ENCODE results near the gene ASPHD2. TPM values are rescaled to one million over a fixed set of nuclear protein-coding genes. Genes with fewer than 3 reads are reported as not detected.
A peak's percentile ranks its signal among the peaks of the same experiment; 100 is the strongest.
"Not testable (repeated sequence)": the region's sequence is repeated elsewhere in the genome, so short reads cannot be mapped to it uniquely, and the experiment has no call there.

Gene ASPHD2
- total RNA-seq = 0.12 TPM
- long read RNA-seq, partial matches to known transcripts = 2 of 2 reads
- long read RNA-seq, other reads (novel, unspliced or antisense) = 0 of 2 reads

GRCh38 chr22:26428515-26429457 lies at the start of gene ASPHD2:
ASPHD2 (plus strand) TSS chr22:26429260; CDS start chr22:26433616, 4,356 bp downstream.
- DNase-seq = peak; percentile 77
- ATAC-seq = peak; percentile 89
- intact Hi-C loops (cut with micrococcal nuclease) = no loop called here

- ATAC-seq = no peak
- intact Hi-C loops (cut with micrococcal nuclease) = no loop called here
- DNase-seq = no peak
Measured at GRCh38 chr22:26380072-26380830, 48.8 kb upstream of the ASPHD2 start.

- DNase-seq (no peak), ATAC-seq (no peak)
- intact Hi-C loops (cut with micrococcal nuclease) = no loop called here
Measured at GRCh38 chr22:26382782-26383181, 46.3 kb upstream of the ASPHD2 start.

- no peak for ATAC-seq
- intact Hi-C loops (cut with micrococcal nuclease) = no loop called here
- no peak for DNase-seq
Measured at GRCh38 chr22:26383968-26384556, 45.0 kb upstream of the ASPHD2 start.

- intact Hi-C loops (cut with micrococcal nuclease) = no loop called here
- DNase-seq (no peak), ATAC-seq (no peak)
Measured at GRCh38 chr22:26385164-26385563, 43.9 kb upstream of the ASPHD2 start.

GRCh38 chr22:26389125-26389524 lies 39.9 kb upstream of the ASPHD2 start:
- DNase-seq = no peak
- intact Hi-C loops (cut with micrococcal nuclease) = no loop called here

GRCh38 chr22:26391091-26391490 lies 38.0 kb upstream of the ASPHD2 start:
- intact Hi-C loops (cut with micrococcal nuclease) = no loop called here
- no peak for ATAC-seq
- no peak for DNase-seq

More at GRCh38 chr22:26389125-26389524, 39.9 kb upstream of the ASPHD2 start:
- ATAC-seq = no peak

GRCh38 chr22:26391623-26392022 lies 37.4 kb upstream of the ASPHD2 start:
- intact Hi-C loops (cut with micrococcal nuclease) = no loop called here
- DNase-seq (no peak), ATAC-seq (no peak)

GRCh38 chr22:26393929-26394328 lies 35.1 kb upstream of the ASPHD2 start:
- intact Hi-C loops (cut with micrococcal nuclease) = no loop called here

GRCh38 chr22:26394777-26395176 lies 34.3 kb upstream of the ASPHD2 start:
- DNase-seq = no peak
- intact Hi-C loops (cut with micrococcal nuclease) = no loop called here

More at GRCh38 chr22:26393929-26394328, 35.1 kb upstream of the ASPHD2 start:
- no peak for ATAC-seq
- no peak for DNase-seq

GRCh38 chr22:26395926-26396325 lies 33.1 kb upstream of the ASPHD2 start:
- no peak for DNase-seq
- intact Hi-C loops (cut with micrococcal nuclease) = no loop called here
- no peak for ATAC-seq

More at GRCh38 chr22:26394777-26395176, 34.3 kb upstream of the ASPHD2 start:
- no peak for ATAC-seq

- intact Hi-C loops (cut with micrococcal nuclease) = no loop called here
- peak; percentile 45 for DNase-seq
- ATAC-seq = peak; percentile 68
Measured at GRCh38 chr22:26398741-26399153, 30.3 kb upstream of the ASPHD2 start.

GRCh38 chr22:26399289-26399688 lies 29.8 kb upstream of the ASPHD2 start:
- intact Hi-C loops (cut with micrococcal nuclease) = no loop called here
- ATAC-seq = no peak
- no peak for DNase-seq

GRCh38 chr22:26401726-26402125 lies 27.3 kb upstream of the ASPHD2 start:
- no peak for ATAC-seq
- DNase-seq = no peak
- intact Hi-C loops (cut with micrococcal nuclease) = no loop called here

- no peak for DNase-seq
- intact Hi-C loops (cut with micrococcal nuclease) = no loop called here
- peak; percentile 56 for ATAC-seq
Measured at GRCh38 chr22:26404851-26405421, 24.1 kb upstream of the ASPHD2 start.

GRCh38 chr22:26406118-26406517 lies 22.9 kb upstream of the ASPHD2 start:
- intact Hi-C loops (cut with micrococcal nuclease) = no loop called here
- DNase-seq (no peak), ATAC-seq (no peak)

- ATAC-seq; intact Hi-C loops (cut with micrococcal nuclease); DNase-seq: not testable (repeated sequence)
Measured at GRCh38 chr22:26408562-26409220, 20.4 kb upstream of the ASPHD2 start.

GRCh38 chr22:26409719-26410335 lies 19.2 kb upstream of the ASPHD2 start:
- DNase-seq (no peak), ATAC-seq (no peak)
- intact Hi-C loops (cut with micrococcal nuclease) = no loop called here
